Muscle layer of colon (tissue), 2 donors: ENCODE data around the gene RRH.
"Not testable (repeated sequence)": the region's sequence is repeated elsewhere in the genome, so short reads cannot be mapped to it uniquely, and the experiment has no call there.

Experiments
- H3K27ac ChIP-seq: one replicate; pipeline ENCODE4 v1.7.0; 2013; ENCODE audit warnings: low read depth, mild to moderate bottlenecking, low read length, moderate library complexity
- H3K27me3 ChIP-seq, 2 donors: one replicate each; pipeline ENCODE4 v1.7.0; 2013; ENCODE audit warnings: low read length in 2 of 2, mild to moderate bottlenecking in 2 of 2; ENCODE audit not compliant: insufficient read depth in 2 of 2, control insufficient read depth in 1 of 2
- H3K36me3 ChIP-seq: one replicate; pipeline ENCODE4 v1.7.0; 2013; ENCODE audit warnings: mild to moderate bottlenecking, low read length; ENCODE audit not compliant: insufficient read depth
- H3K4me1 ChIP-seq: one replicate; pipeline ENCODE4 v1.7.0; 2013; ENCODE audit warnings: mild to moderate bottlenecking, low read length; ENCODE audit not compliant: insufficient read depth
- H3K4me3 ChIP-seq, 2 donors: one replicate each; pipeline ENCODE4 v1.7.0; 2013; ENCODE audit warnings: low read length in 2 of 2, low read depth in 1 of 2, mild to moderate bottlenecking in 1 of 2, moderate library complexity in 1 of 2
- H3K9ac ChIP-seq: one replicate; pipeline ENCODE4 v1.7.0; 2013; ENCODE audit warnings: low read length
- H3K9me3 ChIP-seq: one replicate; pipeline ENCODE4 v1.7.0; 2013; ENCODE audit warnings: mild to moderate bottlenecking, low read length
- donor health status: abdominal sarcoma.
- donor health status: Adenocarcinoma of cecum.

The RRH gene, protein sequence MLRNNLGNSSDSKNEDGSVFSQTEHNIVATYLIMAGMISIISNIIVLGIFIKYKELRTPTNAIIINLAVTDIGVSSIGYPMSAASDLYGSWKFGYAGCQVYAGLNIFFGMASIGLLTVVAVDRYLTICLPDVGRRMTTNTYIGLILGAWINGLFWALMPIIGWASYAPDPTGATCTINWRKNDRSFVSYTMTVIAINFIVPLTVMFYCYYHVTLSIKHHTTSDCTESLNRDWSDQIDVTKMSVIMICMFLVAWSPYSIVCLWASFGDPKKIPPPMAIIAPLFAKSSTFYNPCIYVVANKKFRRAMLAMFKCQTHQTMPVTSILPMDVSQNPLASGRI

DNA sequence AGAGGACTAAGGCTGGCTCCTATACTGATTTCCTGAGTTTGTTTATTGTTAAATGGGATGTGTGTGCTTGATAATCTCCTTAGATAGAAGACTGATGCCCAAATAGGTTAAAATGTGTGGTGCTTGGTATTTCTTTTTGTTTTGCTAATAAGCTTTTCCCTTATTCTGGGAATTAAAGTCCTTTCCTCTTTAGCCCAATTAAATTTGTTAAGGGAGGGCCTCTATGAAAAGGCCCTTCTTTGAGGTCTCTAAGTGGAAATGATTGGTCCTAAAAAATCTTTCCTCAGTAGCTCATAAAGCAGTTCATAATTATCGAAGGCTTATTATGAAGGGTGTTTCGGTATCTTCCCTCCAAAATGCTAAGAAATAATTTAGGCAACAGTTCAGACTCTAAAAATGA, at the start of gene RRH:
Gene RRH (plus strand): TSS at position 301 of the 400 bp plus-strand sequence. CDS start 56 bp downstream, at position 357.
- Histone ChIP-seq H3K36me3 (peaks cover 7% of the 10 kb centered on the region), H3K9ac (no peak within 1 kb of the TSS), H3K4me1 (no peaks in the 10 kb centered on the region), H3K9me3 (no peaks in the 10 kb centered on the region), H3K27ac (no peak within 1 kb of the TSS), H3K4me3 (no peak within 1 kb of the TSS), H3K27me3 (no peaks in the 10 kb centered on the region)

DNA sequence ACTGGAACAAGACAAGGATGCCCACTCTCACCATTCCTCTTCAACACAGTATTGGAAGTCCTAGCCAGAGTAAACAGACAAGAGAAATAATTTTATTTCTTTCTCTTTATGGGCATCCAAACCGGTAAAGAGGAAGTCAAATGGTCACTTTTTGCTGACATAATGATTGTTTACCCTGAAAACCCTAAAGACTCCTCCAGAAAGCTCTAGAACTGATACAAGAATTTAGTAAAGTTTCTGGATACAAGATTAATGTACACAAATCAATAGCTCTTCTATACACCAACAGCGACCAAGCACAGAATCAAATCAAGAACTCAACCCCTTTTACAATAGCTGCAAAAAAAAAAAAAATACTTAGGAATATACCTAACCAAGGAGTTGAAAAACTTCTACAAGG, 45.7 kb upstream of the RRH start:
- H3K4me3 ChIP-seq, H3K9me3 ChIP-seq, H3K27me3 ChIP-seq, H3K4me1 ChIP-seq, H3K9ac ChIP-seq, H3K36me3 ChIP-seq, H3K27ac ChIP-seq: not testable (repeated sequence)

DNA sequence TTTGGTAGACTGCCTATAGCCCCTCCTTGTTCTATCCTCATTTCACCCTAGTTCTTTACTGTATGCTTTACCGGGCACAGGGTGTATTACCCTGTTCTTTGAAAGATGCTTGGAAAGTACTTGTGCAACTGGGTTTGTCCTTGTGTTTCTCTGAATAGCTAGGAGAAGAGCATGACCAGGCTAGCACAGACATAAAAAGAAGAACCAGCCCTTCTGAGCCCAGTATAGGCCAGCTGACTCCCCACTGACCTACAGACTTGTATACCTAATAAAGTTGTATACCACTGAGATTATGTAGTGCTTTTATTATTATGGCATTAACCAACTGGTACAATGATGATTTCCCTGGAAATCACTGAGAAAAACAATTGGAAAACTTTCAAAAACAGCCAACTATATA, 40.9 kb upstream of the RRH start:
- H3K9me3 ChIP-seq, result no peaks in the 10 kb centered on the region
- no peaks in the 10 kb centered on the region for H3K36me3 ChIP-seq
- no peaks in the 10 kb centered on the region for H3K27me3 ChIP-seq
- H3K4me3 ChIP-seq, result no peak overlapping the region
- H3K4me1 ChIP-seq, result no peaks in the 10 kb centered on the region
- no peak overlapping the region for H3K9ac ChIP-seq
- no peak overlapping the region for H3K27ac ChIP-seq

DNA sequence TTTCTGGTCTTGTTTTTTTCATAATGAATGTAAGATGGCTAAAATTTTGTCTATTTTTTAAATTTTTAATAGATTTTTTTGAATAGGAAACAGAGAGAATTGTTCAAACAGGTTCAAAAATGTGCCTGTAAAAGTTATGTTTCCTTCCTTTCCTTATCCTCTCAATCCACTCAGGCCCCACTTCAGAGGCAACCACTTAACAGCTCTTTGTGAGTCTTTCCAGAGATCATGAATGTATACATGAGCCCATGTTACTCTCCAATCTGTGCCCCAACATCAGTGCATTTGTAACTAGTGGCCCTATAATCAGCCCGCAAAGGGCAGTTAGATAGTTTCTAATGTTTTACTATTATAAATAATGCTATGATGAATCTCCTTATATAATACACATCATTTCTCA, 40.0 kb upstream of the RRH start:
- Histone ChIP-seq H3K4me3 (no peak overlapping the region), H3K27ac (no peak overlapping the region), H3K9ac (no peak overlapping the region), H3K4me1 (no peaks in the 10 kb centered on the region), H3K27me3 (no peaks in the 10 kb centered on the region), H3K36me3 (no peaks in the 10 kb centered on the region), H3K9me3 (no peaks in the 10 kb centered on the region)

DNA sequence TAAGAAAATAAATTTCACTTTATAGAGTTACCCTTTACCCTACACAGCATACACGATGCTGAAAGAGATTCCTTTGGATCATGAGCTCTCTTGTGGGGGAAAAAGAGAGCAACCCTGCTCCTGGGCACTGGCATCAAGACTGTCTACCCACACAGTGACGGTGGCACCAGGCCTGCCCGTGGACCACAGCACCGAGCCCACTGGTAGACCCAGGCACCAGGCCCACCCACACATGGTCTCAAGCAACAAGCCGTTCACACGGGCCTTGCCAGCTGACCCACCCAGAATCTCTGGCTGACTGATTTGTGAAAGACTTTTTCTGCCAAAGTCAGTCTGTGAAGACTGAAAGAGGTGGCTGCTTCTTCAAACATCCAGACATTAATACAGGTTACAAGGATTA, 32.7 kb upstream of the RRH start:
- no peaks in the 10 kb centered on the region for H3K36me3 ChIP-seq
- H3K27ac ChIP-seq, result no peak overlapping the region
- no peaks in the 10 kb centered on the region for H3K4me1 ChIP-seq
- H3K9me3 ChIP-seq, result no peaks in the 10 kb centered on the region
- H3K9ac ChIP-seq, result no peak overlapping the region
- H3K27me3 ChIP-seq, result no peaks in the 10 kb centered on the region
- H3K4me3 ChIP-seq, result no peak overlapping the region

DNA sequence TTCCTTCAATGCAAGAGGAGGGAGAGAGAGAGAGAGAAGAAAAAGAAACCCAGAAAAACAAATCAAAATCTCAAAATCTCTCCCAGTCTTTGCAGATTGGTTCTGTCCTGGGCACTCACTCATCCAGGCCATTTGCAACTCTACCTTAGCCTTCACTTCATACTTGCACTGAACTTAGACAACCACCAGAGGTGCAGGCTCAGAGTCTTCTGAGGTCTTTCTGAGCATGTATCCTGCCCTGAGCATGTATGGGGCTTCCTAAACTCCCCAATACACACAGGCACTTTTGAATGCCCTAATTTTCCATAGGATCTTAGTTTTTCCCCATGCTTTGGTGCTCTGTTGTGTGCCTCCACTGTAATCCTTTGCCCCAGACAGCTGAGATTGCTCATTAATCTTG, 28.9 kb upstream of the RRH start:
- no peaks in the 10 kb centered on the region for H3K36me3 ChIP-seq
- H3K27me3 ChIP-seq, result no peaks in the 10 kb centered on the region
- no peak overlapping the region for H3K4me3 ChIP-seq
- H3K27ac ChIP-seq, result no peak overlapping the region
- no peaks in the 10 kb centered on the region for H3K4me1 ChIP-seq
- H3K9me3 ChIP-seq, result no peaks in the 10 kb centered on the region
- no peak overlapping the region for H3K9ac ChIP-seq

DNA sequence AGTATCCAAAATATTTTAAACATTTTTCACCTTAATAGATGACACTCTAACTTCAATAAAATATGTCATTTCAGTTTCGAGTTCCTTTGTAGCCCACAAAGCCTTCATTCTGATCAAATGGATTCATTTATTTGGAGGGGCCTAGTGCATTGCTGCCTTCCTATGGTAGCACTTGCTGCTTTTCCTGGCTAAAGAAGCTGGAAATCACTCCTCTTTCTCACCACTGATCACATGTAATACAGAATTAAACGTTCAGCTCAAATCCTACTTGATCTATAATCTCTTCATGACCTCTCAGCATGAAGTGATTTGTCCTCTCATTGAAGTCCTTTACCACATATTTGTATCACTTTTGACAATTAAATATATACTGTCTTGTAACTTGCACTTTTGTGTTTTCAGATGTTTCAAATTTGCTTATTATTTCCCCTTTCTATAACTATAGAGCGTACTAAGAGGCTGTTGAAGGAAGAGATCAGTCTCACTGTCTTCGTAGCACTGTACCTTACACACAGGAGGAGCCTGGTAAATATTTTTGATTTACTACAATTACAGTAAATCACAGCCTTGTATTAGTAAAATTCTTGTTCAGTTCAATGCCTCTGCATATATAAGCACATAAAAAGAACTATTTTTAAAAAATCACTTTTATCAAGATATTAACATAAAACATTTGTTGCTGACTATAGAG, 26.5 kb upstream of the RRH start:
- H3K4me3 ChIP-seq, result no peak overlapping the region
- no peak overlapping the region for H3K9ac ChIP-seq
- no peaks in the 10 kb centered on the region for H3K4me1 ChIP-seq
- H3K36me3 ChIP-seq, result no peaks in the 10 kb centered on the region
- H3K27ac ChIP-seq, result no peak overlapping the region
- no peaks in the 10 kb centered on the region for H3K9me3 ChIP-seq
- no peaks in the 10 kb centered on the region for H3K27me3 ChIP-seq

DNA sequence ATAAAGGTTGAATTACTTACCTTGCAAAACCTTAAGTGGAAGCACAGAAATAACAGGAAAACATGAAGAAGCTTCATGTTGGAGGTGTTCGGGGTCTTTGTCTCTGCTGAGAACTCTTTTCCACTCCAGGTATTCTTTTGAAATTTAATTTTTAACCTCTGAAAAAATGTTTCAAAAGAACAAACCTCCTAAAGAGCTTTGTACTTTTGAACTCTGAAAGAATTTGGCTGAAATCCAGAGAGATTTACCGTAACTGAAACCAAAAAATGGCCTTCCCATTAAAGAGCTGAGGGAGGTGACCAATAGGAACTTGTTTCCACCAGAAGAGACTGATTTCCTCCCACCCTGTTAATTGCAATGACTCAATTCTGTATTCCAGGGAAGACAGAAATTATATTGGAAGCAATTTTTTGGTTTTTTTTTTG, 25.9 kb upstream of the RRH start, which contains the start of gene CFI:
Gene CFI (minus strand): TSS at position 105 of the 425 bp plus-strand sequence. CDS start 28 bp downstream, at position 77.
- Histone ChIP-seq H3K4me3 (no peak within 1 kb of the TSS), H3K9ac (no peak within 1 kb of the TSS), H3K36me3 (no peaks in the 10 kb centered on the region), H3K27ac (no peak within 1 kb of the TSS), H3K4me1 (no peaks in the 10 kb centered on the region), H3K27me3 (no peaks in the 10 kb centered on the region), H3K9me3 (no peaks in the 10 kb centered on the region)

DNA sequence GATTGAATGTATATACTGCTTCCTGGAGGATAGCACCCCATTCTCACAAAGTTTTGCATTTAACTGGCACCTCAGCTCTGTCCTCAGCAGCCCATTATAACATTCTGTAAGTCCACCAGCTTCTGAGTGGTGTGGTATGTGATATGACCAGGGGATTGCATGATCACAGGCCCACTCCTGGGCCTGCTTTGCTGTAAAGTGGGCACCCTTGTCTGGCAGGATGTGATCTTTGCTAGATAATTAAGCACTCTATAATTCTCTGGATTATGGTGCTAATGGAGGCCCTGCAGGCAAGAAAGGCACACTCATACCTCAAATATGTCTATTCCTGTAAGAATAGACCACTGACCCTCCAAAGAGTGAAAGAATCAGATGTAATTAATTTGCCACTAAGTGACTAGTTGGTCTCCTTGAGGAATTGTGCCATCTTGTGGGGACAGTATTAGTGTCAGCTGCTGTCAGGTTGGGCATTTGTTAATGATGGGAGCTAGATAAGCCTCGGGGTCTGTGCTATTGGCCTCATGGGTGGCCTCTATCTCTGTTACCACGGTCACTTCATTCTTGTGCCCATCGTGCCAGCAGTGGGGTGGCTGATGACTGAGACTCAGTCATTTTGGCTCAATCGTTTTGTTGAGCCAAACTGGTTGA, 23.7 kb upstream of the RRH start:
- Histone ChIP-seq H3K9me3 (no peaks in the 10 kb centered on the region), H3K27ac (no peak overlapping the region), H3K4me3 (no peak overlapping the region), H3K27me3 (no peaks in the 10 kb centered on the region), H3K36me3 (no peaks in the 10 kb centered on the region), H3K9ac (no peak overlapping the region), H3K4me1 (no peaks in the 10 kb centered on the region)

DNA sequence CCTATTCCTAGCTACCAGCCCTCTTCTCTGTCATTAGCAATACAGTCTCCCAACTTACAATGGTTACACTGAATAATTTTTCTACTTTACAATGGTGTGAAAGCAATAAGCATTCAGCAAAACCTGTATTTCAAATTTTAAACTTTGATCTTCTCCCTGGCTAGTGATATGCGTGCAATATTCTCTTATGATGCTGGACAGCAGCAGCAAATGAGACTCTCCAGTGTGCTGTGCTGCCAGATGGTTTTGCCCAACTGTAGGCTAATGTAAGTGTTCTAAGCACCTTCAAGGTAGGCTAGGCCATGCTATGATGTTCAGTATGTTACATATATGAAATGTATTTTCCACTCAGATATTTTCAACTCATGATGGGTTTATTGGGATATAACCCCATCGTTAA, 18.1 kb upstream of the RRH start:
- H3K4me1 ChIP-seq, result peaks cover 2% of the 10 kb centered on the region

DNA sequence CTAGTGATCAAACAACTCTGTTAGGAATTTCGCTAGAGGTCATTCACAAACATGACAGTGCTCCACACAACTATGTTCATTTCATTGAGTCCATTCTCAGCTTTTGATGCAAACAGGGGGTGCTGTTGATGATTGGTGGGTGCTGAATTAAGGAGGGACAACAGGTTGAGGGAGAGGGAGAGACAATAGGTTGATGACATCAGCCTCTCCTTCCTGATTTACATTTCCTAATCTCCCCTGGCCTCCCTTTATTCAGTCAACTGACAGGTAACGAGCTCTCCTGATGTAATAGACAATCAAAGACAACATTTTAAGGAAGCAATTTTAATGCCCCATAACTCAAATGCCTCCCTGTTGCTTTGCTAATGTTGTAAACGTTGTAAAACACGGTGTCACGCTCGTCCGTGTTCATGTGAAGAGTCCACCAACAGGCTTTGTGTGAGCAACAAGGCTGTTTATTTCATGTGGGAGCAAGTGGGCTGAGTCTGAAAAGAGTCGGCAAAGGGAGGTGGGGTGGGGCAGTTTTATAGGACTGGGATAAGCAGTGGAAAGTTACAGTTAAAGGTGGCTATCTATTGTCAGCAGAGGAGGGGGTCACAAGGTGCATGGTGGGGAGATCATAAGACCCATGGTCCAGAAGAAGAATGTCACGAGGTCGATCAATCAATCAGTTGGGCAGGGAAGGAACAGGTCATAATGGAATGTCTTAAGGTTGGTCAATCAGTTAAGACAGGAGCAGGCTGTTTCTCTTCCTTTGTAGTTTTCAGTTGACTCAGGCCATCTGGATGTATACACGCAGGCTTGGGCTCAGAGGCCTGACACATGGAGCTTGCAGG, 17.0 kb upstream of the RRH start:
- Histone ChIP-seq H3K4me3 (no peak overlapping the region), H3K27me3 (no peaks in the 10 kb centered on the region), H3K36me3 (no peaks in the 10 kb centered on the region), H3K27ac (no peak overlapping the region), H3K9me3 (no peaks in the 10 kb centered on the region), H3K4me1 (peaks cover 4% of the 10 kb centered on the region), H3K9ac (no peak overlapping the region)

More for the DNA sequence above, 18.1 kb upstream of the RRH start:
- Histone ChIP-seq H3K4me3 (no peak overlapping the region), H3K9ac (no peak overlapping the region), H3K9me3 (no peaks in the 10 kb centered on the region), H3K36me3 (no peaks in the 10 kb centered on the region), H3K27me3 (no peaks in the 10 kb centered on the region), H3K27ac (no peak overlapping the region)
